ENCODE results near the gene TNFSF9.
"Not testable (repeated sequence)": the region's sequence is repeated elsewhere in the genome, so short reads cannot be mapped to it uniquely, and the experiment has no call there.

The TNFSF9 gene

GRCh38 chr19:6499052-6499790 lies 31.6 kb upstream of the TNFSF9 start:
- no peak for DNase-seq (ENCODE audit: low read depth)
- TF ChIP-seq, protein P1, sequence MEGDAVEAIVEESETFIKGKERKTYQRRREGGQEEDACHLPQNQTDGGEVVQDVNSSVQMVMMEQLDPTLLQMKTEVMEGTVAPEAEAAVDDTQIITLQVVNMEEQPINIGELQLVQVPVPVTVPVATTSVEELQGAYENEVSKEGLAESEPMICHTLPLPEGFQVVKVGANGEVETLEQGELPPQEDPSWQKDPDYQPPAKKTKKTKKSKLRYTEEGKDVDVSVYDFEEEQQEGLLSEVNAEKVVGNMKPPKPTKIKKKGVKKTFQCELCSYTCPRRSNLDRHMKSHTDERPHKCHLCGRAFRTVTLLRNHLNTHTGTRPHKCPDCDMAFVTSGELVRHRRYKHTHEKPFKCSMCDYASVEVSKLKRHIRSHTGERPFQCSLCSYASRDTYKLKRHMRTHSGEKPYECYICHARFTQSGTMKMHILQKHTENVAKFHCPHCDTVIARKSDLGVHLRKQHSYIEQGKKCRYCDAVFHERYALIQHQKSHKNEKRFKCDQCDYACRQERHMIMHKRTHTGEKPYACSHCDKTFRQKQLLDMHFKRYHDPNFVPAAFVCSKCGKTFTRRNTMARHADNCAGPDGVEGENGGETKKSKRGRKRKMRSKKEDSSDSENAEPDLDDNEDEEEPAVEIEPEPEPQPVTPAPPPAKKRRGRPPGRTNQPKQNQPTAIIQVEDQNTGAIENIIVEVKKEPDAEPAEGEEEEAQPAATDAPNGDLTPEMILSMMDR (IDR thresholded peaks at IDR 0.05; ENCODE audit: insufficient read depth, low read depth, low read length, missing control alignments): no peak
- H3K4me3 ChIP-seq (ENCODE audit: low read depth, low read length): no peak overlapping the region

DNA sequence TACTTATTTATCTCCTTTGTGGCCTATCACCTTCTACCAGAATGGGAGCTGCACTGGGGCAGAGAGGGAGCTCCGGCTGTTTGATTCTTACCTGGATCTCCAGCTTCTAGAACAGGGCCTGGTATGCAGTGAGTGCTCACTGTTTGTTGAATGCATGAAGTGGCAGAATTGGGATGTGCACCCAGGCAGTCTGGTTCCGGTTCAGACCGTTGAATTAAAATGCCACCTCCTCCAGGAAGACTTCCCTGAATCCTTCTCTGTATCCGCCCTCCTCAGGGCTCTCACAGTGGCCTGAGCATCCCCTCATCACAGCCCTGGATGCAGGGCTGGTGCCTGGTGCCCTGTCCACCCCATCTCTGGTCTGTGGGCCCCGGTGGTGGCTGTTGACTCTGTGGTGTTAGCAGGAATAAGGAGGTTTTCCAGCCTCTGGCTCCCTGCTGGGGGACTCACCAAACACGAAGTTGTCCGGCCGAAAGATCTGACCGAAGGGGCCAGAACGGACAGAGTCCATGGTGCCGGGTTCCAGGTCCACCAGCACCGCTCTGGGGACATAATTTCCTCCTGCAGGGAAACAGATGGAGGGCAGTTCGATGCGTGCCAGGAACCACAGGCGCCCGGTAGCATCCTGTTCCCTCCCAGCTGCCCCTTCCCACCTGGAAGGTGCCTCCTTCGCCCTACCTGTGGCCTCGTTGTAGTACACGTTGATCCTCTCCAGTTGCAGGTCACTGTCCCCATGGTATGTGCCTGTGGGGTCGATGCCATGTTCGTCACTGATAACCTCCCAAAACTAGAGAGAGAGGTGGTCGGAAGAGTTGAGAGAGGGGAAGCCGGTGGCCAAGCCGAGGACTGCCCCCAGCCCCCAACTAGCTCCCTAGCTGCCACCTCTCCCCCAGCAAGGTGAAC lies 29.7 kb upstream of the TNFSF9 start:
- TF ChIP-seq, protein P1 (IDR thresholded peaks at IDR 0.05; ENCODE audit: insufficient read depth, low read depth, low read length, missing control alignments): no peak
- no peak overlapping the region for H3K4me3 ChIP-seq (ENCODE audit: low read depth, low read length)
- DNase-seq (ENCODE audit: low read depth): no peak

- TF ChIP-seq, protein P1 (IDR thresholded peaks at IDR 0.05; ENCODE audit: insufficient read depth, low read depth, low read length, missing control alignments): no peak
- peak; percentile 38 for DNase-seq (ENCODE audit: low read depth)
- H3K4me3 ChIP-seq (ENCODE audit: low read depth, low read length): peak within 1 kb of the TSS; percentile 66
Measured at GRCh38 chr19:6501740-6502648, 28.8 kb upstream of the TNFSF9 start, which contains the start of gene TUBB4A. Gene TUBB4A, minus strand, starts transcription at chr19:6502309. Its CDS starts 97 bp downstream, at chr19:6502212.

DNA sequence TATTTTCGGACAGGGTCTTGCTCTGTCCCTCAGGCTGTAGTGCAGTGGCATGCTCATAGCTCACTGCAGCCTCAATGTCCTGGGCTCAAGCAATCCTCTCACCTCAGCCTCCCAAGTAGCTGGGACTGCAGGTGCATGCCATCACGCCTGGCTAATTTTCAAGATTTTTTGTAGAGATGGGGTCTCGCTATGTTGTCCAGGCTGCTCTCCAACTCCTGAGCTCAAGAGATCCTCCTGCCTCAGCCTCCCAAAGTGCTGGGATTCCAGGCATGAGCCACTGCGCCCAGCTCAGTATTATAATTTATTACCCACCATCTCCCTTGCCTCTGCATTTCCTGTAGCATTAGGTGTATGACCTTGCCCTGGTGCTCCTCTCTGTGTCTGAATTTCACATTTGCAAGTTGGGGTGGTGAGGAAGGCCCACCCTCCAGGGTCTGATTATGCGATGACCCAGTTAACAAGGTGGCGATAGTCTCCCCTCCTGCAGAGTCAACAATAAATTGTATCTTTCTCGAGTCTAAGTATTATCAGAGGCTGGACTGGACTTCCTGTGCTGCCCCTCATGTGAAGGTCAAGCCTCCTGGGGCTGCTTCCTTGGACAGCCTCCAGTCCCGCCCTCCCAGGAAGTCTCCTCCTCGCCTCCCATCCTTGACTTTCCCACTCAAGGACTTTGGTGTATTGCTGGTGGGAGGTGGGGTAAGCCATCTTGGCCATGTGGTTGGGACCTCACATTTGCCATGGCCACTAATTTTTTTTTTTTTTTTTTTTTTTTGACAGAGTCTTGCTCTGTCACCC lies 27.2 kb upstream of the TNFSF9 start:
- no peak overlapping the region for H3K4me3 ChIP-seq (ENCODE audit: low read depth, low read length)
- DNase-seq (ENCODE audit: low read depth): no peak
- TF ChIP-seq, protein P1 (IDR thresholded peaks at IDR 0.05; ENCODE audit: insufficient read depth, low read depth, low read length, missing control alignments): no peak

- DNase-seq (ENCODE audit: low read depth); H3K4me3 ChIP-seq (ENCODE audit: low read depth, low read length): not testable (repeated sequence)
Measured at GRCh38 chr19:6508028-6508771, 22.6 kb upstream of the TNFSF9 start.

Data from GM12865 (cell line).